Epithelial cell of esophagus (primary cell): ENCODE measurements around the gene CHCHD3.

ENCODE experiments used
- DNase-seq: peaks from one replicate; pipeline ENCODE4 v3.0.0; 2010; ENCODE audit warnings: low read depth
- H3K4me3 ChIP-seq: 2 replicates; pipeline ENCODE4 v1.5.1; 2011; ENCODE audit warnings: mild to moderate bottlenecking, low read length, control low read depth
- CTCF ChIP-seq: IDR thresholded peaks from 2 replicates; pipeline ENCODE4 v1.5.1; 2011; ENCODE audit warnings: low read depth, mild to moderate bottlenecking, low read length, control low read depth, inconsistent platforms; ENCODE audit not compliant: insufficient read depth; ENCODE audit errors: missing control alignments

CHCHD3 gene

GRCh38 chr7:132770055-132770454 is 311.8 kb downstream of the CHCHD3 start:
- DNase-seq: no peak
- no peak for TF ChIP-seq CTCF
- H3K4me3 ChIP-seq: no peak overlapping the region

GRCh38 chr7:132769280-132769679 is 312.6 kb downstream of the CHCHD3 start:
- no peak for DNase-seq
- no peak for TF ChIP-seq CTCF
- no peak overlapping the region for H3K4me3 ChIP-seq

- H3K4me3 ChIP-seq: no peak overlapping the region
- TF ChIP-seq CTCF: no peak
- no peak for DNase-seq
Observed at GRCh38 chr7:132768099-132768498, 313.8 kb downstream of the CHCHD3 start.

GRCh38 chr7:132767378-132767777 is 314.5 kb downstream of the CHCHD3 start:
- no peak for TF ChIP-seq CTCF
- H3K4me3 ChIP-seq: no peak overlapping the region
- no peak for DNase-seq

GRCh38 chr7:132766660-132767059 is 315.2 kb downstream of the CHCHD3 start:
- DNase-seq: no peak
- TF ChIP-seq CTCF: no peak
- no peak overlapping the region for H3K4me3 ChIP-seq

GRCh38 chr7:132765861-132766260 is 316.0 kb downstream of the CHCHD3 start:
- H3K4me3 ChIP-seq: no peak overlapping the region
- no peak for TF ChIP-seq CTCF
- DNase-seq: no peak

- DNase-seq: no peak
- TF ChIP-seq CTCF: no peak
- no peak overlapping the region for H3K4me3 ChIP-seq
Observed at GRCh38 chr7:132764762-132765161, 317.1 kb downstream of the CHCHD3 start.
